SKM-1 treated with dmso at 0.1 percent for 144 hours (cell line): ENCODE data around the gene RXRA.

Source experiments
- DNase-seq: peaks from one replicate; lab custom pipeline; 2025; ENCODE audit not compliant: unreplicated experiment; lab: John Stamatoyannopoulos, UW

RXRA gene

GRCh38 chr9:134335486-134336220 is 9.4 kb downstream of the RXRA start:
- DNase-seq: no peak

- no peak for DNase-seq
Measured at GRCh38 chr9:134336228-134336627, 10.0 kb downstream of the RXRA start.

DNA sequence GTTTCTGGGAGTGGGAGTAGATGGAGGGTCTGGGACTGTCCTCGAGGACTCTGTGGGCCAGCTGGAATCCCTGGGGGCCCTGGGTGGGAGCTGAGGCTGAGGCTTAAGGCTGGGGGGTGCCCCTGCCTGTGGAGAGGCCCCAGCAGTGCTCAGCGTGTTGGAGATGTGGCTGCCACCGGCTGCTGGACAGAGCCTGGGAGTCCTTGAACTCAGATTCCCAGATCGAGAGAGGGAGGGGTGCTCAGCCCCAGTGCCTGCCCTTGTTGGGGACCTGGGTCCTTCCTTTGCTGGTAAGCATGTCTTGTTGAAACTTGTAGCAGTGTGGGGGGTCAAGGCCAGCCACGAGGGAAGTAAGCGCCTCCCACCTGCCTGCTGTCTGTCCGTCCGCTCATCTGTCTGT is 10.7 kb downstream of the RXRA start:
- DNase-seq: no peak

- no peak for DNase-seq
Measured at GRCh38 chr9:134337469-134337868, 11.2 kb downstream of the RXRA start.

- DNase-seq: no peak
Measured at GRCh38 chr9:134338394-134339182, 12.3 kb downstream of the RXRA start.

GRCh38 chr9:134339183-134339806 is 13.0 kb downstream of the RXRA start:
- no peak for DNase-seq

GRCh38 chr9:134340475-134341160 is 14.4 kb downstream of the RXRA start:
- peak; percentile 87 for DNase-seq

- peak; percentile 73 for DNase-seq
Measured at GRCh38 chr9:134341306-134341705, 15.1 kb downstream of the RXRA start.

DNA sequence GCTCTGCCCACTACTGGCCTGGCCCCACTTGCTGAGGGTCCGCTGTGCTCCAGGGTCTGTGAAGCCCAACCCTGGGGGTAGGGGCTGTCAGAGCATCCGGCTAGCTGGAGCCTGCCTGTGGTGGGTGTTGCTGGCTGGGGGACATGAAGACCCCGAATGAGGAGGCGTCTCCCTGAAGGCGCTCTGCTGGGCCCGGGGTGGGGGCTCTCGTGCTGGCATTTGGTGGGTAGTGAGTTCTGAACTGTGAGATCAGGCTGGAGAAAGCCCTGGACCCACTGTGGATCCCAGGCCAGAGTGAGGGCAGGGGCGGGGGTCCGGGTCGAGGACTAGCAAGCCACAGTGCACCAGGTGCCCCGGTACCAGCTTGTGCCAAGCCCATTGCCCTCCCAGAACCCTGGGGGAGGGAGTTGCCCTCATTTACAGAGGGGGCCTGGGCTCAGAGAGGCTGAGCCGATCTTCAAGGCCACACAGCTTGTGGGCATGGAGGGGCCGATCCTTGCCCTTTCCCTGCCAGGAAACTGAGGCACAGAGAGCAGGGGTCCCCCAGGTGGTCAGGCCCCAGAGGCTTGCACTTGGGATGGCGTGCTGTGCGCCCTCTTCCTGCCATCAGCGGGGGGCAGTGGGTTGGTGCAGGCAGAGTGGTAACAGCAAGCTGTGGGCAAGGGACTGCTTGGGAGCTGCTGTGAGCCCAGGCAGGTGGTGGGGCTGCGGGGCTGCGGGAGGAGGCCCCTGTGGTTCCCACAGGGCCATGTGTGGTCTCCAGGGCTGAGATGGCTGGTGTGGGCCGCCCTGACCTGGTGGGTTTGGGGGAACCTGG is 15.9 kb downstream of the RXRA start:
- DNase-seq: no peak

GRCh38 chr9:134342746-134343115 is 16.5 kb downstream of the RXRA start:
- no peak for DNase-seq

- DNase-seq: no peak
Measured at GRCh38 chr9:134343637-134344036, 17.4 kb downstream of the RXRA start.

- no peak for DNase-seq
Measured at GRCh38 chr9:134344068-134344799, 18.0 kb downstream of the RXRA start.

- no peak for DNase-seq
Measured at GRCh38 chr9:134344800-134345310, 18.6 kb downstream of the RXRA start.

DNA sequence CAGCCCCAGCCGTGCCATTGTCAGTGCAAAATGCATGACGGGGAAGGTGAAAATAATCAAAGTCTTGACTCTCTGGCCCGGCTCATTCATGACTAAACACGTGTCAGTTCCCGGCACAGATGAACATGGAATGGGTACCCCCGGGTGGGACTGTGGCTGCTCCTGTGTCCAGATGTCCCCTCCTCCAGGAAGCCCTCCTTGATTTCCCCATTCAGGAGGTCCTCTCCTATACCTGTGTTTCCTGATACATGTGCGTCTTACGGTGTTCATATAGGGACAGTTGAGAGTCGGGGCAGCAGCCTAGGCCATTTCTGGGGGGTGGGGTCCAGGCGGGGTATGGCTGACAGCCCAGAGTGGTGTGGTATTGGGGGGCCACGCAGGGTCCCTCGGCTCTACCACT is 19.5 kb downstream of the RXRA start:
- DNase-seq: no peak

DNA sequence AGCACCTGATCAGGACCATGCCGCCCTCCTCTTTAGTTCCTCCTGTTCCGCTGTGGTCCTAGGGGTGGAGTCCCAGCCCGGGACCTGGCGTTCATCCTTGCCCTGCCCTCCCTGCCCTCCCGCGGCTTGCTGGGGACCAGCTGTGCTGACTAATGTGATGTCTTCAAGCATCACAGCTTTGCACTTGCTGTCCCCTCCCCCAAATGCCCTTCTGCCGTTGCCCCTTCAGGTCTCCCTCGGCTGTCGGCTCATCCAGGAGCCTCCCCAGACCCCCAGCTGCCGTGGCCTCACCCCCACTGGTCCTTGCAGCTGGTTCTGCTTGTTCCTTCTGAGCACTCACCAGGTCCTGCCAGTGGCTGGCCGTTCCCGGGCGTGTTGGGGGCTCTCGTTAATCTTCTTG is 19.9 kb downstream of the RXRA start:
- no peak for DNase-seq

GRCh38 chr9:134346840-134347583 is 20.8 kb downstream of the RXRA start:
- no peak for DNase-seq

GRCh38 chr9:134347996-134348395 is 21.7 kb downstream of the RXRA start:
- no peak for DNase-seq

DNA sequence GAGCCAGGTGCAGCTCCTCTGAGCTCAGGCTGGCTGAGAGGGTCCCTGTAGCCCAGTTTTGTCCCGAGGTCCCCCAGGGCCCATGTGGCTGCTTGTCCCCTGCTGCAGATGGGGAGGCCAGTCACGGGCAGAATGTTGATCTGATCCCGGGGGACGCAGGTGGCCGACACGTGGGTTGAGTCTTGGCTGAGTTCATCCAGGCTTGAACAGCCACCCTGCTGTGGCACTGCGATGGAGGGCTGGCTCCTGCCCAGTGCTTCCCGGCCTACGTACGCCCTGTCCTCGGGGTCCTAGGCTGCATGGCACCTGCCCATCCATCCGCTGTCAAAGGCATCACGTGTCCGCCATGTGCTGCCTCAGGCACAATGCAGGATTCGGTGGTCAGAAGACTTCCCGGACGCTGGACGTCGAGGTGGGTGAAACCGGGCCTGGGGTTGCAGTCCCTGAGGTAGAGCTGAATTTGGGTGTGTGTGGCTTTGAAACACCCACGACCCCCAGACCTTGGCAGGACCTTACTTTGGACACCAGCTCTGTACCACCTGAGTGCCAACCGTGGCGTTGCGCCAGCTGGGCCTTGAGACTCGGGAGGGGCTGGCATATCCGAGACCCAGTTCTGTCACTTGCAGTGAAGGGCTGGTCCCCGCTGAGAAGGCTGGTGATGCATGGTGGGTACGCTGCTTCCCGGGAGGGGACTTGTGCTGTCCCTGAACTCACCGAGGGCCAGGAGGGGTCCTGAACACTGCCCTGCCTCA is 22.3 kb downstream of the RXRA start:
- no peak for DNase-seq
